ENCODE measurements around the gene SLC2A5. TPM values are rescaled to one million over a fixed set of nuclear protein-coding genes. Genes with fewer than 3 reads are reported as not detected.

The SLC2A5 gene
- total and polyA plus RNA-seq, 2 donors (not counting 3 experiments of a cell fraction or from before 2014, with no cell fraction given): not detected

DNA sequence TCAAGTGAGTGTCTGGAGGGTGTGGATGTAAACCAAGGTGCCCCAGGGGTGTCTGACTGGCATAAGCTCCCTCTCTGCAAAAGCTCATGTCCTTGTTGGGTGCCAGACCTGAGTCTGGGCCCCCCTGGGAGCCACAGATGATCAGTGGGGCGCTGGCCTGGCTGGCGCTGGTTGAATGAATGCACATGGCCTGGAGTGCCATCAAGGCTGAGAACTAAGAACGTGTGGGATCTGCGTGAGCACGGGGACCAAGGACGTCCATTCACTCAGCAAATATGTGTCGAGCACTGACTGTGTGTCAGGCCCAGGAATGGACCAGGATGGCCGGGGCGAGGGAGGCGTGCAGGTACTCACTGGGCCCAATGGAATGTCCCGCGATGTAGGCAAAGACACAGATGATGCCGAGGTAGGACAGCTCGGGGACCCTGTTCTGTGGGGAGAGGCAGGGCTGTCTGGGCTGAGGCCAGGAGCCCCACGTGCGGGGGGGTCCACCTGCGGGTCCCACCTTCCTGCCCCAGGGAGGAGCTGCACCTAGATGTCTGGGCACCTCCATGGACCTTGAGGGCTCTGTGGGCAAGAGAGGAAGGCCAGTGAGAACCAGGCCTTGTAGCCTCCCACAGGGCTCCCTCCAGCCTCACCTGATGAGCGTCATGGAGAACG, 62.3 kb downstream of the SLC2A5 start:
- Histone ChIP-seq H3K27me3 (ENCODE audit: control insufficient read depth in 2 of 2, insufficient read depth in 2 of 2, low read length in 2 of 2) (peaks cover 0 to 4% of the 10 kb centered on the region in 2 experiments), H4K20me1 (replicated peaks; ENCODE audit: control insufficient read depth, extremely low read depth, insufficient read depth, low read length) (no peaks in the 10 kb centered on the region), H3K4me1 (ENCODE audit: control insufficient read depth, extremely low read depth, insufficient read depth, low read length) (peaks cover 2% of the 10 kb centered on the region), H3K4me3 (replicated peaks in 1 of 3; ENCODE audit: insufficient read depth in 1 of 3, low read depth in 1 of 3, low read length in 3 of 3) (no peak overlapping the region), H2AFZ (ENCODE audit: low read depth, low read length) (no peak overlapping the region), H3K36me3 (ENCODE audit: control insufficient read depth in 2 of 2, extremely low read depth in 1 of 2, insufficient read depth in 2 of 2, low read length in 2 of 2) (no peaks in the 10 kb centered on the region), H3K9me3 (replicated peaks; ENCODE audit: control insufficient read depth, insufficient read depth, low read length) (no peaks in the 10 kb centered on the region), H3K9me1 (replicated peaks; ENCODE audit: control insufficient read depth, extremely low read depth, insufficient read depth, low read length) (no peaks in the 10 kb centered on the region), H3K79me2 (ENCODE audit: control insufficient read depth, insufficient read depth, low read length) (no peaks in the 10 kb centered on the region), H3K27ac (ENCODE audit: insufficient read depth, low read depth, low read length) (no peak overlapping the region), H3K9ac (replicated peaks; ENCODE audit: extremely low read depth, insufficient read depth, low read length) (no peak overlapping the region), H3K4me2 (ENCODE audit: insufficient read depth, low read length) (no peak overlapping the region)
- CTCF ChIA-PET: interaction anchor here (1.0 to 3.2 kb wide), 3 partner anchors 44 to 96 kb away, joined by 3 to 137 read pairs (median 6); no protein-coding TSS in a partner anchor
- TF ChIP-seq MYC (IDR thresholded peaks at IDR 0.05; ENCODE audit: low read depth, low read length): no peak
- no peak for TF ChIP-seq POLR2A (IDR thresholded peaks at IDR 0.05; ENCODE audit: low read depth, low read length)
- TF ChIP-seq, protein P1, sequence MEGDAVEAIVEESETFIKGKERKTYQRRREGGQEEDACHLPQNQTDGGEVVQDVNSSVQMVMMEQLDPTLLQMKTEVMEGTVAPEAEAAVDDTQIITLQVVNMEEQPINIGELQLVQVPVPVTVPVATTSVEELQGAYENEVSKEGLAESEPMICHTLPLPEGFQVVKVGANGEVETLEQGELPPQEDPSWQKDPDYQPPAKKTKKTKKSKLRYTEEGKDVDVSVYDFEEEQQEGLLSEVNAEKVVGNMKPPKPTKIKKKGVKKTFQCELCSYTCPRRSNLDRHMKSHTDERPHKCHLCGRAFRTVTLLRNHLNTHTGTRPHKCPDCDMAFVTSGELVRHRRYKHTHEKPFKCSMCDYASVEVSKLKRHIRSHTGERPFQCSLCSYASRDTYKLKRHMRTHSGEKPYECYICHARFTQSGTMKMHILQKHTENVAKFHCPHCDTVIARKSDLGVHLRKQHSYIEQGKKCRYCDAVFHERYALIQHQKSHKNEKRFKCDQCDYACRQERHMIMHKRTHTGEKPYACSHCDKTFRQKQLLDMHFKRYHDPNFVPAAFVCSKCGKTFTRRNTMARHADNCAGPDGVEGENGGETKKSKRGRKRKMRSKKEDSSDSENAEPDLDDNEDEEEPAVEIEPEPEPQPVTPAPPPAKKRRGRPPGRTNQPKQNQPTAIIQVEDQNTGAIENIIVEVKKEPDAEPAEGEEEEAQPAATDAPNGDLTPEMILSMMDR (IDR thresholded peaks at IDR 0.05; ENCODE audit: extremely low read depth in 1 of 2, insufficient read depth in 1 of 2, low read depth in 1 of 2, low read length in 2 of 2): no peak
- no peak for TF ChIP-seq POLR2AphosphoS5 (IDR thresholded peaks at IDR 0.05; ENCODE audit: insufficient read depth, low read depth, low read length)
- no peak for TF ChIP-seq FOS (IDR thresholded peaks at IDR 0.05; ENCODE audit: borderline replicate concordance, insufficient read depth, low read length)
- no peak for TF ChIP-seq JUN (IDR thresholded peaks at IDR 0.05; ENCODE audit: borderline replicate concordance, insufficient read depth, insufficient read length, low read depth)
- TF ChIP-seq, protein P2, sequence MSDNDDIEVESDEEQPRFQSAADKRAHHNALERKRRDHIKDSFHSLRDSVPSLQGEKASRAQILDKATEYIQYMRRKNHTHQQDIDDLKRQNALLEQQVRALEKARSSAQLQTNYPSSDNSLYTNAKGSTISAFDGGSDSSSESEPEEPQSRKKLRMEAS (IDR thresholded peaks at IDR 0.05; ENCODE audit: insufficient read depth, insufficient read length): no peak
- TF ChIP-seq EZH2 (IDR thresholded peaks at IDR 0.05; ENCODE audit: borderline replicate concordance, low read depth, low read length, severe bottlenecking): no peak
- no peak for TF ChIP-seq GATA2 (IDR thresholded peaks at IDR 0.05; ENCODE audit: insufficient read depth, insufficient read length, low read depth, low read length)
- no TSS peak for BruUV-seq (replicated peaks)
- POLR2A ChIA-PET: no interaction called here
- DNase-seq (ENCODE audit: low read depth, low spot score) (no peak), FAIRE-seq (no peak)
- intact Hi-C loops (cut with micrococcal nuclease) (loop anchor here (5.0 to 10.0 kb wide), 3 partner anchors 45 to 188 kb away; no protein-coding TSS in a partner anchor), dilution Hi-C loops (cut with MboI; ENCODE audit: extremely low pct_ligation_motif_present, low sequenced_read_pairs) (no loop called here)

Data from endothelial cell of umbilical vein (primary cell).